Amygdala (tissue), 56 donors: ENCODE data around the gene VASH2.

Experiments
- DNase-seq, 56 donors: peaks; one replicate each; lab custom pipeline; 2025; lab: John Stamatoyannopoulos, UW

VASH2 gene

DNA sequence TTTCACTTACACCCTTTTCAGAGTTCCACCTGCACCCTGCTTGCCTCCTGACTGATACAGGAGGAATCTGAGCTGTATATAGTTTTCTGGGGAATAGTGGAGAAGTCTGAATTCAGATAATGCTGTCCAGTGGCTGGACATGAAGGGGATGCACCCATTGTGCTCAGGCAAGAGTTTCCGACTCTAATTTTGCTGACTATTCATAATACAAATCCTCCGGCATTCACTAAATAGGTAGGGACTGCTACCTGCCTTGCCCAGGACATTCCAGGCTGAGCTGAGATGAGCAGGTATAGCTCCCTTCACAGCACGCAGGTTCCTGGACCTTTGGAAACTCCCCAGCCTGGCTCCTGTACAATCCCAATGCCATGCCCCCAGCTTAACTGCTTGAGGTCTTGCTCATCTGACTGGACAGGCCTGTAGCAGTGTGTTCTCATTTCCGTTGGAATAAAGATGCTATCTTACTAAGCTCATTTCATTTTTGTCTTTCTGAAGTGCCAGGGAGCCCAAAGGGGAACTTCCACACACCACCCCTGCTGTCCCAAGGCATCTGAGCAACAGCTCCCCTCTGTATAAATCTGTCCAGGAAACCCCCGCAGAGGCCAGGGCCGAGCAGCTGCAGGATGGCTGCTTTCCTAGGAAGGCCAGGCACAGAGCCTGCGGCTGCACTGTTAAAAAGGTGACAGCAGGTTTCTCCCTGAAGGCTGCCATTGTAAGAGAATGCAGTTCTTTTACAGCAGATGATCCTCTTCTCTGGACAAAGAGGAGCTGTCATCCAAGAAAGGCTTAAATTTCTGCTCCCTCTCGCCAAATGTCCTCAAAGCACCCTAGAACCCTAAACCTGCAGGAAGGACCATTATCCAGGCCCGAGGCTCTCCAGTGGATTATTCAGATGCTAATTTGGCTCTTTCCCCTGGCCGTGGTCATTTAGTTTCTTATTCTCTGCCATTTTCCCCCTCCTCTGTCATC is 21.7 kb upstream of the VASH2 start:
- no peak for DNase-seq

DNA sequence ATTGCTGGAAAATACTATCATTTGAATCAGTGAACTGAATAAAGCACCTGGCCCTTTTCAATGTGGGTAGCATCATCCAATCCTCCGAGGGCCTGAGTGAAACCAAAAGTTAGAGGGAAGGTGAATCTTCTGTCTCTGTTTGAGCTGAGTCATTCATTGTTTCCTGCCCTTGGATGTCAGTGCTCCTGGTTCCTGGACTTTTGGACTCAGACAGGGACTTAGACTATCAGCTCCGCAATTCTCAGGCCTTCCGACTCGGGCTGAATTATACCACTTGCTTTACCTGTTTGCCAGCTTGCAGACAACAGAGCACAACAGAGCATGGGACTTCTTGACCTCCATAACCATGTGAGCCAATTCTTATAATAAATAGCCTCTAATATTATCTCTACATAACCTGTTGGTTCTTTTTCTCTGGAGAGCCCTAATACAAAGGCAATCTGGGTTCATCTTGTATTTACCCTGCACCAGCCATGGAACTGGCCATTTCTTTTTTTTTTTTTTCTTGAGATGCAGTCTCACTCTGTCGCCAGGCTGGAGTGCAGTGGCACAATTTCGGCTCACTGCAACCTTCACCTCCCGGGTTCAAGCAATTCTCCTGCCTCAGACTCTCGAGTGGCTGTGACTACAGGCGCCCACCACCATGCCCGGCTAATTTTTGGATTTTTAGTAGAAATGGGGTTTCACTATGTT is 19.2 kb upstream of the VASH2 start:
- DNase-seq, result no peak

DNA sequence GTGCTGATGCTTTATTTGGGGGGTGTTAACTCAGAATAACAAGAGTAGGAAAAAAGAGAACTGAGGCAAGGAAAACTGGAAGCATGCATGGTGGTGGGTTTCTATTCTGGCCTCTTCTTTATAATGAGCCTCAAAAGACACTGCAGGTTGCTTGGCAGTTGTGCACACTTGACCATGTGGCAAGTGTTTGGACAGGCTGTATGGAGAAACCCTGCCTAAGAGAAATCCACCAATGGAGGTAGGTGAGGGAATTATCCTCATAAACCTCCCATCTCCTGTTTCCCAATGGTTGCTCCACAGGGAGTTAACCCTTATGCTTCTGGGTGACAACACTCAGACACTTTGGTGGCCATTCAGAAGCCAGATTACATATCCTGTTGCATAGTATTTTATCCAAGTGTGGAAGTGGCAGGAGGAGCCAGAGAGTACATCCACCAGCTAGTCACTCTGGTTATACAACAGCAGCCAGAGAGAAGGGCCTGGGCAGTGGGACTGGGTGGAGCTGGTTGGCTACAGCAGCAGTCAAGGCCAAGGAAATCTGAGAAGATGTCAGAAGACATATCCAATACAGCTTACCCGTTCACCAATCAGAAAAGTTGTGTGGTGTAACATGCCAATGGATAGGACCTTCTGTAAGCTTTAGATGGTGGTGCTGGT is 16.4 kb upstream of the VASH2 start:
- no peak for DNase-seq

DNA sequence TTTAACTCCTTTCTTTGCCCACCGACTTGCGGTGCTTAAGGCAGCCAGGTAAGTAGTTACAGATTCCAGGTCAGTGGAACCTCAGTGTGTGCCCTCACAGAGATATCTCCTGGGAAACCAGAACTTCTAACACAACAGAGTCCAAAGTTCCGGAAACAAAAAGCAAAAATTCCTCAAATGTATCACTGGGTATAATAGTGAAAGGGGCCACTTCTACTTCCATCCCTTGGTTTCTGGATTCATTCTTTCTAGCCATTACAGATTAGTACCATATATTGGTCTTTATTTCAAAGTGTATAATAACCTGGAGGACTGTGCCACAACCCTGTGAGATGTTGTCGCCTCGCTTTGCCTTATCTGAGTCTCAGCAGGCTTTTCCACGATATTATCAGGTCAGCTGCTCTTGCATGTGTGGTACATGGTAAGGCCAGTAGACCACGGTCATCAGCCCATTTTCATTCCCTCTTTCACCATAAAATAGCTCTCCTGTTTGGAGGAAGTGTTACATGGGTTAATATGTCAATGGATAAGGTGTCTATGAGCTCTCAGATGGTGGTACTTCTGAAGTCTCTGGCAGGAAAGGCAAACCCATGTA is 14.9 kb upstream of the VASH2 start:
- no peak for DNase-seq

DNA sequence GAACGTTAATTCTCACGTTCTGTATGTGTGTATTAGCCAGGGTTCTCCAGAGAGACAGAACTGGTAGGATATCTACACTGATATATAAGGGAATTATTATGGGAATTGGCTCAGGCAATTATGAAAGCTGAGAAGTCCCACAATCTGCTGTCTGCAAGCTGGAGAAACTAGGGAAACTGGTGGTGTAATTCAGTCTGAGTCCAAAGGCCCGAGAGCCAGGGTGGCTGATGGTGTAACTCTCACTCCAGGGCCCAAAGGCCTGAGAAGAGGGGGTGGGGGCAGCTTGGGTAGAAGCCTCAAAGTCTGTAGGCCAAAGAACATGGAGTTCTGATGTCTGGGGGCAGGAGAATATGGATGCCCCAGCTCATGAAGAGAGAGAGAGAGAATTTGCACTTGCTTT is 13.3 kb upstream of the VASH2 start:
- DNase-seq, result no peak

DNA sequence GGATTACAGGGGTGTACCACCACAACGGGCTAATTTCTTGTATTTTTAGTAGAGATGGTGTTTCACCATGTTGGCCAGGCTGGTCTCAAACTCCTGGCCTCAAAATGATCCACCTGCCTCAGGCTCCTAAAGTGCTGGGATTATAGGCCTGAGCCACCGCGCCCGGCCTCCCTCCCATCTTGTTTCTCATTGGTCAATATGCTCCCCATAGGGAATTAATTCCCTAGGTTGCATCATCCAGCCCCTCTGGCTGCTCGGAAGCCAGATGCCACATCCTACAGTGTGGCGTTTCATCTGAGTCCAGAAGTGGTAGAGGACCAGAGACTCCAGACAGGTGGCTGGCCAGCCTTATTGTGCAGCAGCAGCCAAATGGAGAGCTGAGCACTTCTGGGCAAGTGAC is 11.5 kb upstream of the VASH2 start:
- DNase-seq, result no peak

DNA sequence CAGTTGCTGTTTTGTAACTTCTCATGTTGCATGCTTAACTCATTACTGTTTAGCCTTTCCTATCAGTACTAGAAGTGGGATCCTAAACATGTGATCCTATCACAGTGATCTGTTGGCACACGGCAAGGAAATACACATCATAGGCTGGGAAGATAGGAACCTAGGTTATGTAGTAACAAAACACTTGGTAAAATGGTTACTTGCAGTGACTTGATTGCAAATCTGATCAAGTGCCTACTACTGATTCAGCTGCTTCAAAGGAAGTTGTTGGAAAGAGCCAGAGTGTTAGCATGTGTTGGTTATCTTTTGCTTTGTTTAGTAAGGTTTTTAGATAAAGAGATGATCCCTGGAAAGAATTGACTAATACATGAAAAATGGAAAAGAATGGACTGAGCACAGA is 8.9 kb upstream of the VASH2 start:
- DNase-seq, result no peak

DNA sequence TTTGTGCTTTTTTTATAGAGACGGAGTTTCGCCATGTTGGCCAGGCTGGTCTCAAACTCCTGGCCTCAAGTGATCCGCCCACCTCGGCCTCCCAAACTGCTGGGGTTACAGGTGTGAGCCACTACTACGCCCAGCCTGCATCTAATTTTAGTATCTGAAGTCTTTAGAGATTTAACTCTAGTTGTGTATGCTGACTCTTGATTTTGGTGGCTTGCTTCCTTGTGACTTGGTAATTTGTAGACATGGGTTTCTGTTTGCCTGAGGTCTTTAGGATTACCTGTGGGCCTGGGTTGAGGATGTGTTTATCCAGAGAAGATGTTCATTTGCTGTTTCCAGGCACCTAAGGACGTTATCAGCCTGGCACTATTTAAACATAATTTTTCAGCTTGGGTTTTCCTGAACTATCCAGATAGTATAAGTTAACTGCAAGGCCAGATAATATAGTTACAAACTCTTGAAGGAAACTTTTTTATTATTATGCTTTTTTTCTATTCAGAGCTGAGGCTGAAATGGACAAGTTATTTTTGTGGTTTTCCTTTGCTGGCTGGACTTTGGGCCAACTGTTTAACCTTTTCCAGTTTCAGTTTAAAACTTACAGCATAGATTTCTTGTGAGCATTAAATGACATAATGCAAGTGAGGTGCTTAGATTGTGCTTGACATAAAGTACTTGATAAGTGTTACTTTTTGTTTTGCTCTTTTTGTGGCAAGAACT is 7.5 kb upstream of the VASH2 start:
- DNase-seq, result no peak

DNA sequence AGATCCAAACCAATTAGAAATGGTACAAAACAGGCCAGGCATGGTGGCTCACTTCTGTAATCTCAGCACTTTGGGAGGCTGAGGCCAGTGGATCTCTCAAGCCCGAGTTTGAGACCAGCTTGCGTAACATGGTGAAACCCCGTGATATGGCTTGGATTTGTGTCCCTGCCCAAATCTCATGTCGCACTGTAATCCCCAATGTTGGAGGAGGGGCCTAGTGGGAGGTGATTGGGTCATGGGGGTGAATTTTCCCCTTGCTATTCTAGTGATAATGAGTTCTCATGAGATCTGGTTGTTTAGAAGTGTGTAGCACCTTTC is 7.0 kb upstream of the VASH2 start:
- DNase-seq, result no peak

DNA sequence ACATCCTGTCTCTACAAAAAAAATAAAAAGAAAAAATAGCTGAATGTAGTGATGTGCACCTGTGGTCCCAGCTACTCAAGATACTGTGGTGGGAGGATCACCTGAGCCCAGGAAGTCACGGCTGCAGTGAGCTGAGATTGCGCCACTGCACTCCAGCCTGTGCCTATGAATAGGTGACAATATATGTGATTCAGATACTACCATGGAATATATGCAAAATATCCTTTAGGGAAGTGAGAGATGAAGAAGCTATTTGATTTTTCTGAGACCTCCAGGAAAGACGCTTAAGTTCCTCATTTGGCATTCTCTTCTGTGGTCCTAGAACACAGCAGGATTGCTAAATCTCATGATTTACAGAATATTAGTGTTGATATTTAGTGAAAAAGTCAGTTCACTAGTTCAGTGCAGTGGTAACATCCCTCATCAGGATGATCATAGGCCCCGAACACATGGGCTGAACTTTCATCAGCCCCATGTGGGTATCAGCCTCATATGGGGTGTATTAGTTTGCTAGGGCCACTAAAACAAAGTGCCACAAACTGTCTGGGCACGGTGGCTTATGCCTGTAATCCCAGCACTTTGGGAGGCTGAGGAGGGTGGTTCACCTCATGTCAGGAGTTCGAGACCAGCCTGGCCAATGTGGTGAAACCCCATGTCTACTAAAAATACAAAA is 6.0 kb upstream of the VASH2 start:
- DNase-seq, result no peak

DNA sequence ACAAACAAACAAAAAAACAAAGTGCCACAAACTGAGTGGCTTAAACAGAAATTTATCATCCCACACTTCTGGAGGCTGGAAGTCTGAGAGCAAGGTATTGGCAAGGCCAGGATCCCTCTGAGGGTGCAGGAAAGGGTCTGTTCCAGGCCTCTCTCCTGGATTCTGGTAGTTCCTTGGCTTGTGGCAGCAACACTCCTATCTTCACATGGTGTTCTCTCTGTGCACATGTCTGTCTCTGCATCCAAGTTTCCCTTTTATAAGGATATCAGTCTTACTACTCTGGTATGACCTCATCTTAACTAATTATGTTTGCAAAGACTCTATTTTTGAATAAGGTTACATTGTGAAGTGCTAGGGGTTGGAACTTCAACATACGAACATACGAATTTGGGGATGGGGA is 5.3 kb upstream of the VASH2 start:
- DNase-seq, result no peak

DNA sequence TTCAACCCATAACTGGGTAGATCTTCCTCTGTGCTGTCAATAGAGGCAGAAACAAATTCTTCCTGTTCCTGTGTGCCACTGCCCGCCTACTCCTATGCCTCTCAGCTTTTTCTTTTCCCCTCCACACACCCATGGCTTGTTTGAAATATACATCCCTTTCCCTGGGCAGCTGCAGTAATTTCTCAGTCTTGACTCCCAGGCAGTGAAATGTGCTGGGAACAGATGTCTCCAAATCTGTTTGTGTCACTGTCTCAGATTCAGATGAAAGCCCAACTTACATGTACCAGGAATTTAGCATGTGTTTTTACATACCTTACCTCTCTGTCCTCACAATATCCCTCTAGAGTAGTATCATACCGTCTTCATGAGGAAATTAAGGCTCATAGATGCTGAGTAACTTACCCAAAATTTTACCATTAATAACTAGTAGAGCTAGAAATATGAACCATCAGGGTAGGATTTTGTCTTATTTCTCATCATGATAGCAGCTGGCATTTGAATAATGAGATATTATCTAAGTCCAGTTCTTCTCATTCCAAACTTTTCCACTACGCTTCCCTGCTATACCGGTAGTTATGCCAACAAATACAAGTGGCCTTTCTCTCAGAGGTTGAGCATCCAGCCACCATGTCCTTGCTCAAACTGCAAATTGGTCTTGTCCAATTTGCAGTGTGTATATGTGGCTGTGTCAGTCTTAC is 4.7 kb upstream of the VASH2 start:
- DNase-seq, result no peak

DNA sequence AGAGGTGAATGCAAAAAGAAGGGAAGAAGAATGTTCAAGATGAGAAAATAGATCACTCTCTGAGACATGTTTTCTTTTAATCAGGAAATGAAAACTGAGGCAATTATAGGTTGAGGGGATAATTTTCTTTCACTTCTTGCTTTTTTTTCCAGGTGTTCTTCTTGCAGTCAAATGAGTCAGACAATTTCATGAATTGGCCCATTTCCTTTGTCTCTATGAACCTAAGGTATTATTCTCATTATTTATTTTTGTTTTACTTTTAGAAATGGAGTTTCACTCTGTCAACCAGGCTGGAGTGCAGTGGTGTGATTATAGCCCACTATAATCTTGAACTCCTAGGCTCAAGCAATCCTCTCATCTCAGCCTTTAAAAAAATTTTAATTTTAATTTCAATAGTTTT is 3.5 kb upstream of the VASH2 start:
- no peak for DNase-seq

DNA sequence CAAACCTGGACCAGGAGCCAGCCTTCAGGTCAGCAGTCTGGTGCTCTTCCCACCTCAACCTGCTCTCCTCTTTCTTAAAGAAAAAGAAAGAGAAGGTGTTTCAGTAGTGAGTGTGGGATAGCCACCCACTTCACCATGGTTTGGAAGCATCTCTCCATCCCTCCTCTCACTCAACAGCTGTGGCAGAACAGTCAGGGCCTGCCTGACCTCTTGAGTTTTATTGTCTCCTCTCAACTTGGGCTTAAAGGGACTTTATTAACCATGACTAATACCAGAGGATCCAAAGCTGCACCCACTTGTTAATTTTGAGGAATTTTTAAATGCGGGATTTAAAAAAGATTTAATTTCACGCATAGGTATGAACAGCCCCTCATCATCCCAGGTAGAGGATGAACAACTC is 570 bp upstream of the VASH2 start:
- DNase-seq, result no peak

DNA sequence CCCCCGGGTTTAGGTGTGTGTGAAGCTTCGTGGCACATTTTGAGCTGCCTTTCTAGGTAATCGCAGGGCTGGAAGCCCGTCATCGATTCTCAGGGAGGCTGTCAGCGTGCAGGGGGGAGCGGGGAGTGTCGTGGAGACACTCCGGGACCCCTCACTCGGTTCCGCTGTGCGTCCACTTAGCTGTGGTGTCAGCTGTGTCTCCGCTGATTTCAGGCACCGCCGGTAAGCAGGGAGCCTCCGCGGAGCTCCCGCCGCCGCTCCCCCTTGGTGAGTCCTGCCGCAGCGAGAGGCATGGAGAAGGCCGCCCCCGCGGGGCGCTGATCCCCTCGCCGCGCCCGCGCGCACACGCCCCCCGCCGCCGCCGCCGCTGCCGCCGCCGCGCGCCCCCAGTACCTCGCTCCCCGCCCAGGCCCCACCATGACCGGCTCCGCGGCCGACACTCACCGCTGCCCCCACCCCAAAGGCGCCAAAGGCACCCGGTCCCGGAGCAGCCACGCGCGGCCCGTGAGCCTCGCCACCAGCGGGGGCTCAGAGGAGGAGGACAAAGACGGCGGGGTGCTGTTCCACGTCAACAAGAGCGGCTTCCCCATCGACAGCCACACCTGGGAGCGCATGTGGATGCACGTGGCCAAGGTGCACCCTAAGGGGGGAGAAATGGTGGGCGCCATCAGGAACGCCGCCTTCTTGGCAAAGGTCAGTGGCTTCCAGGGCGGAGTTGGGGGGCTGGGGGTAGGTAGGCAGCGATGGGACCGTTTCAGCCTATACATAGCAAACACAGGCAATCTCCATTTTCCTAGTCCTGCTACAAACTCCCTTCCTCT is 995 bp downstream of the VASH2 start:
- peak in 7 of 56 donors; percentile 5 to 37 (median 11) for DNase-seq

DNA sequence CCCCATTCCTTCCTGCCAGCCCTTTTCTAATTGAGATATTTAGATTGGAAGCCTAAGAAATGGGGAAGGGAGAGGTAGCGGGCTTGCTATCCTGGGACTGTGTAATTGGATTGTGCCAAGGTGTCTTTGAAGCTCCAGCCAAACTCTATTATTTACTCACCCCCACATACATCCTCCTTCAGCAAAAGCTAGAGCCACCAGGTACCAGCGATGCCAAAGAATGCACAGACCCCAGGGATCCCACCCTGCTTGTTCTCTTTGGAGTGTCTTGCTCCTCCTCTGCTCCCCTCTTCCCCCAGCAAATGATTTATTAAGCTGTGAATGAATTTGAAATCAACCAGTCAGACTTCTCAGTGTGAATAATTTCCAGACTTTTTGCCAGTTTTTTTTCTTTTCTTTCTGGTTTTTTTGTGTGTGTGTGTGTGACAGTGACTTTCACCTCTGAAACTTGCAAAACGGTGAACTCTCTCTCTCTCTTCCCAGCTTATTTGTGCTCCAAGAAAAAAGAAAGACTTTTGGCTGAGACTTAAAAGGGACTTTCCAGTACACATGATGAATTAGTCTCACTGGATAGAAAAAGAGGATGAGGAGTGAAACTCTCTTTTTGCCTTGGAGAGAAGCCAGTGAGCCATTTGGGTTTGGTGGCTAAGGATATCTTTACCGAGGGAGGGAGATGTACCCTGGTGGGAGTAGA is 1.8 kb downstream of the VASH2 start:
- DNase-seq, result no peak

DNA sequence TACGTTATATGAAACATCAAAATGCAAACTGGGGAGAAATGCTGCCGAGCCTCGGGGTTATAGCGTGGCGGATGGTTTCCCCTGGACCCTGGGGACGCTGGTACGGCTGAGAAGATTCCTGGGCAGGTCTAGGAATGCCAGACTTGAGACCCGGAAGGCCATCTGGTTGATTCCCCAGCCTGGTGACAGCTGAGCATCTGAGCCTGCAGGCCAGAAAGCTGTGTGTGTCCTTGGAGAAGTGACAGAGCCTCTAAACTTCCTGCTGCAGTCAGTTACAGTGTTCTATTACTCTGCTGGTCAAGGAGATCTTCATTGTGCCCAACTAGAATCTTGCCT is 2.3 kb downstream of the VASH2 start:
- no peak for DNase-seq

DNA sequence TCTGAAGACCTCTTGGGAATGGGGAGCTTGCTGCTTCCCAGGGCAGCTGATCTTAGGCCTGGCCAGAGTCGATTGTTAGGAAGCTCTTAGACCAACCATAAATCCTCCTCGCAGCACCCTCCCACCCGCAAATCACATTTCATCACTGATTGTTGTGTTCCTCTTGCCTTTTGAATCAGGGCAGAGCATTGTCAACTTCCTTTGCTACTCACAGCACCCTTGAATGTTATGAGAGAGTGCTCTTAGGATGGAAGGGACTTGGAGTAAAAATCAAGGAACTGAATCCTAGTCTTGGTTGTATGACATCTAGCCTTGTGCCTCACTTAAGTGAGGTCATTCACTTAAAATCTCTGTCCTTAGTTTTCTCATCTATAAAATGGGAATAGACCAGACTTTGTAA is 3.0 kb downstream of the VASH2 start:
- no peak for DNase-seq
